ENCODE results near the gene ACACA. TPM values are rescaled to one million over a fixed set of nuclear protein-coding genes. Genes with fewer than 3 reads are reported as not detected.

The ACACA gene
- total RNA-seq: 70.8 TPM

DNA sequence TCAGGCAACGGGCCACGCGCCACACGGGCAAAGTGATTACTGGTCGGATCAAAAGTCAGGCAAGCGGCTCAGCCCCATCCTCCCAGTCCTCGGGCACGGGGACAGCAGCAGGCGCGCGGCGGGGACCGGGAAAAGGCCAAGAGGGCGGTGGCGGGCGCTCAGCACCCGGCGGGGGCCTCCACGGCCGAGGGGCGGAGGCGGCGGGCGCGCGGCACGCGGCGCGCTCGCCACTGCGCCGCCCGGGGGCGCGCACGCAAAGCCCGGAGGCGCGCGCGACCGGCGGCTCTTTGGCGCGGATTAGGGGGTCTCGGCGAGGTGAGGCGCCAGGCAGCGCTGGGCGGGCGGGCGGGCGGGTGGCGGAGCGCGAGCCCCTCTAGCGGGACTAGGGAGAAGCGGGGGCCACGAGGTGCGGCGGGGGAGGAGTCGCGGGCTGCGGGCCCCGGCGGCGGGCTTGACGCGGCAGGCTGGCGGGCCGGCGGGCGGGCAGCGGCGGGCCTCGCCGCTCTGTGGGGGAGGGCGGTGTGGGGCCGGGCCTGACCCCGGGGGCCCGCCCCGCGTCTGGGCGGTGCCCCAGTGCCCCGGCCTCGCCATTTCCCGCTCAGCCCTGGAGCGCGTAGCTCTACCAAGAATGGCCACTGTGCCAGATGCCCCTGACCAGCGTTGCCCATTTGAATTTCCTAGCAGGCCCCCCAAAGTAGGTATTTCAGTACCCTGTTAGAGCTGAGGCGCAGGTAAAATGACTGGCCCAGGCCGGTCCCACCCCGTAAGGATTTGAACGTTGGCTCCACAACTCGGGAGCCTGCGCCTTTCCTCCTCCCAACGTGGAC is at the start of gene ACACA, which contains the start of gene TADA2A:
Gene ACACA, minus strand, starts transcription at position 202 of the 827 bp plus-strand sequence. CDS start 537 bp downstream, outside the sequence.
Gene TADA2A, plus strand, starts transcription at position 252 of the 827 bp plus-strand sequence. CDS start 4,480 bp downstream, outside the sequence.

GRCh38 chr17:37375706-37376105 is 30.9 kb downstream of the ACACA start, which contains the start of gene C17orf78:
Gene C17orf78, plus strand, starts transcription at chr17:37375985. Its CDS starts 108 bp downstream, at chr17:37376093.

Other genes starting within 250 kb of the ACACA start
- not detected for gene C17orf78, start 30.9 kb downstream of the ACACA start, total RNA-seq
- 33.6 TPM for gene TADA2A, start 50 bp upstream of the ACACA start, total RNA-seq
- 9.7 TPM for gene DUSP14, start 83.1 kb upstream of the ACACA start, total RNA-seq
- 54.7 TPM for gene SYNRG, start 202.6 kb upstream of the ACACA start, total RNA-seq
- 39.6 TPM for gene DDX52, start 236.6 kb upstream of the ACACA start, total RNA-seq